ENCODE data around the gene TLN1.
A peak's percentile ranks its signal among the peaks of the same experiment; 100 is the strongest.

Gene TLN1

GRCh38 chr9:35729101-35729500 is 2.9 kb downstream of the TLN1 start:
- no peak for DNase-seq

- DNase-seq = peak; percentile 65 to 68
Measured at GRCh38 chr9:35728041-35728971, 3.7 kb downstream of the TLN1 start.

- no peak for DNase-seq
Measured at GRCh38 chr9:35727676-35728040, 4.3 kb downstream of the TLN1 start.

- DNase-seq = peak; percentile 48 to 49
Measured at GRCh38 chr9:35726931-35727330, 5.1 kb downstream of the TLN1 start.

- DNase-seq = no peak
Measured at GRCh38 chr9:35725362-35725761, 6.6 kb downstream of the TLN1 start.

GRCh38 chr9:35723908-35724307 is 8.1 kb downstream of the TLN1 start:
- DNase-seq = no peak

GRCh38 chr9:35723426-35723825 is 8.6 kb downstream of the TLN1 start:
- DNase-seq = no peak

- DNase-seq = no peak
Measured at GRCh38 chr9:35719546-35719945, 12.4 kb downstream of the TLN1 start.

GRCh38 chr9:35718721-35719511 is 13.1 kb downstream of the TLN1 start:
- DNase-seq = no peak

GRCh38 chr9:35717132-35717870 is 14.7 kb downstream of the TLN1 start:
- DNase-seq = no peak

- no peak for DNase-seq
Measured at GRCh38 chr9:35716230-35716629, 15.8 kb downstream of the TLN1 start.

- DNase-seq = no peak
Measured at GRCh38 chr9:35714579-35715252, 17.3 kb downstream of the TLN1 start.

GRCh38 chr9:35714123-35714522 is 17.9 kb downstream of the TLN1 start:
- DNase-seq = no peak

GRCh38 chr9:35713578-35713977 is 18.4 kb downstream of the TLN1 start:
- DNase-seq = no peak

GRCh38 chr9:35712762-35713400 is 19.1 kb downstream of the TLN1 start:
- DNase-seq = no peak

- no peak for DNase-seq
Measured at GRCh38 chr9:35711501-35712428, 20.2 kb downstream of the TLN1 start.

- no peak for DNase-seq
Measured at GRCh38 chr9:35710818-35711500, 21.0 kb downstream of the TLN1 start.

- DNase-seq = no peak
Measured at GRCh38 chr9:35708146-35708545, 23.8 kb downstream of the TLN1 start.

GRCh38 chr9:35706951-35707350 is 25.0 kb downstream of the TLN1 start:
- DNase-seq = no peak

- no peak for DNase-seq
Measured at GRCh38 chr9:35705836-35706430, 26.1 kb downstream of the TLN1 start.
